ENCODE results near the gene MED28. TPM values are rescaled to one million over a fixed set of nuclear protein-coding genes. Genes with fewer than 3 reads are reported as not detected.

Gene MED28
- total and polyA plus RNA-seq, 2 of the 4 experiments (the other 2 are of a cell fraction), result 8.8 to 9.3 TPM

GRCh38 chr4:17630228-17630627 lies 15.8 kb downstream of the MED28 start:
- Histone ChIP-seq H4K91ac (ENCODE audit: insufficient read depth, low read depth, low read length) (no peak overlapping the region), H3K9ac (ENCODE audit: low read depth, low read length) (no peak overlapping the region), H3K4me2 (ENCODE audit: low read depth, low read length) (no peak overlapping the region), H3K14ac (replicated peaks; ENCODE audit: low read depth, low read length) (no peak overlapping the region), H3K27me3 (ENCODE audit: control insufficient read depth, insufficient read depth, low read length) (no peaks in the 10 kb centered on the region), H3K36me3 (ENCODE audit: control insufficient read depth, insufficient read depth, low read length) (peaks cover 62% of the 10 kb centered on the region), H3K4me3 (ENCODE audit: insufficient read depth, low read depth, low read length) (no peak overlapping the region), H4K8ac (ENCODE audit: low read depth in 2 of 2, low read length in 2 of 2) (no peak overlapping the region), H2BK15ac (ENCODE audit: low read depth, low read length) (no peak overlapping the region), H3K9me1 (ENCODE audit: insufficient read depth, low read length) (peaks cover 3% of the 10 kb centered on the region; the same call in 1 of the 2 replicates), H3K56ac (ENCODE audit: extremely low read depth, insufficient read depth, low read length) (no peak overlapping the region), H3K9me3 (ENCODE audit: control insufficient read depth, insufficient read depth, low read length) (no peaks in the 10 kb centered on the region), H3K4ac (ENCODE audit: low read depth, low read length) (no peak overlapping the region), H3K27ac (ENCODE audit: insufficient read depth, low read length) (no peak overlapping the region), H4K5ac (ENCODE audit: low read depth, low read length) (no peak overlapping the region), H3K23ac (ENCODE audit: low read depth, low read length) (no peak overlapping the region), H2BK120ac (ENCODE audit: low read depth, low read length) (no peak overlapping the region), H2AK5ac (ENCODE audit: low read depth, low read length) (no peak overlapping the region), H2BK5ac (ENCODE audit: low read depth, low read length, poor library complexity, severe bottlenecking) (no peak overlapping the region), H2AFZ (replicated peaks; ENCODE audit: low read length, poor library complexity) (no peak overlapping the region), H3K79me1 (ENCODE audit: low read depth in 1 of 2, low read length in 2 of 2) (peaks cover 10 to 33% of the 10 kb centered on the region in 2 experiments; a peak in 3 of 4 replicates), H2BK20ac (ENCODE audit: low read depth, low read length) (no peak overlapping the region), H4K20me1 (ENCODE audit: insufficient read depth, low read length) (peaks cover 5% of the 10 kb centered on the region; the same call in 1 of the 2 replicates), H2AK9ac (replicated peaks; ENCODE audit: low read depth, low read length, poor library complexity) (no peak overlapping the region), H3K4me1 (ENCODE audit: control insufficient read depth, insufficient read depth, low read length) (no peaks in the 10 kb centered on the region), H3K18ac (ENCODE audit: low read depth, low read length) (no peak overlapping the region)
- CTCF ChIA-PET, result no interaction called here
- ATAC-seq (ENCODE audit: low read depth), result no peak
- POLR2A ChIA-PET (ENCODE audit: unreplicated experiment), result no interaction called here
- intact Hi-C loops (cut with micrococcal nuclease) (no loop called here), in situ Hi-C loops (cut with MboI; ENCODE audit: low sequenced_read_pairs) (loop anchor here (25.0 kb wide), 1 partner anchor 957 kb away; no protein-coding TSS in a partner anchor), dilution Hi-C loops (cut with HindIII; ENCODE audit: low sequenced_read_pairs, unreplicated experiment) (no loop called here)
- no CpG with 5 or more reads among the region's 4 CpGs for WGBS, 2 experiments (ENCODE audit: extremely low coverage in 2 of 2, insufficient read length in 1 of 2)
- no peak for DNase-seq
- TF ChIP-seq MXI1 (IDR thresholded peaks at IDR 0.05; ENCODE audit: borderline replicate concordance, low read depth, low read length), result no peak
- no peak for TF ChIP-seq CEBPB (IDR thresholded peaks at IDR 0.05; ENCODE audit: low read depth, low read length)
- TF ChIP-seq FOS (IDR thresholded peaks at IDR 0.05; ENCODE audit: low read depth, low read length), result no peak
- no TSS peak for BruUV-seq (replicated peaks)
